GM12878 (cell line): ENCODE results near the gene MCOLN1. TPM values are rescaled to one million over a fixed set of nuclear protein-coding genes. Genes with fewer than 3 reads are reported as not detected.

Experiments used
- ATF2 ChIP-seq: IDR thresholded peaks from 2 replicates; pipeline ENCODE4 v1.6.1; 2012; ENCODE audit warnings: low read length, inconsistent platforms
- ATF3 ChIP-seq: IDR thresholded peaks from 2 replicates; pipeline ENCODE4 v1.6.1; 2011; ENCODE audit warnings: low read depth, mild to moderate bottlenecking, low read length, moderate library complexity, borderline replicate concordance; ENCODE audit errors: extremely low read depth
- CHD2 ChIP-seq: IDR thresholded peaks from 2 replicates; pipeline ENCODE4 v1.6.1; 2011; ENCODE audit warnings: low read depth, low read length, improper control_type of control experiment, borderline replicate concordance
- E4F1 ChIP-seq: fragments of 450-650 bp; IDR thresholded peaks from 2 replicates; pipeline ENCODE4 v1.6.1; 2018; ENCODE audit warnings: borderline replicate concordance, mild to moderate bottlenecking; ENCODE audit not compliant: partially characterized antibody
- GABPA ChIP-seq: IDR thresholded peaks from 2 replicates; pipeline ENCODE4 v1.6.1; 2014; ENCODE audit warnings: antibody characterized with exemption, low read depth, mild to moderate bottlenecking, inconsistent platforms
- JUNB ChIP-seq: IDR thresholded peaks from 2 replicates; pipeline ENCODE4 v1.6.1; 2016; ENCODE audit warnings: antibody characterized with exemption, mild to moderate bottlenecking
- MEF2B ChIP-seq: fragments of 450-650 bp; IDR thresholded peaks from 2 replicates; pipeline ENCODE4 v1.6.1; 2018; ENCODE audit warnings: mild to moderate bottlenecking, moderate library complexity; ENCODE audit not compliant: partially characterized antibody, poor library complexity, severe bottlenecking
- NFXL1 ChIP-seq: fragments of 450-650 bp; IDR thresholded peaks from 2 replicates; pipeline ENCODE4 v1.6.1; 2017; ENCODE audit warnings: antibody characterized with exemption, mild to moderate bottlenecking, borderline replicate concordance
- RUNX3 ChIP-seq: IDR thresholded peaks from 2 replicates; pipeline ENCODE4 v1.6.1; 2012; ENCODE audit warnings: low read length, inconsistent platforms
- SIX5 ChIP-seq: IDR thresholded peaks from 2 replicates; pipeline ENCODE4 v1.6.1; 2011; ENCODE audit warnings: mild to moderate bottlenecking, low read depth, low read length, moderate library complexity; ENCODE audit not compliant: severe bottlenecking
- SMAD5 ChIP-seq: IDR thresholded peaks from 2 replicates; pipeline ENCODE4 v1.6.1; 2016; ENCODE audit warnings: antibody characterized with exemption, low read depth
- SMARCA5 ChIP-seq: fragments of 450-650 bp; IDR thresholded peaks from 2 replicates; pipeline ENCODE4 v1.6.1; 2017; ENCODE audit warnings: mild to moderate bottlenecking
- TBL1XR1 ChIP-seq: IDR thresholded peaks from 2 replicates; pipeline ENCODE4 v1.6.1; 2012; ENCODE audit warnings: low read depth, low read length, improper control_type of control experiment
- YBX1 ChIP-seq: fragments of 450-650 bp; IDR thresholded peaks from 2 replicates; pipeline ENCODE4 v1.6.1; 2016; ENCODE audit warnings: antibody characterized with exemption
- polyA plus RNA-seq, 11 experiments: library from polyadenylated mRNA; depleted of rRNA in 4 of 11; unstranded in 6 of 11; stranded (reverse) in 5 of 11; fragments of >200 nt; fragmentation: Nextera tagmentation in 4 of 11; fragmentation: Illumina TruSeq in 1 of 11; extraction: Ambion mirVana in 4 of 11; extraction: Trizol in 1 of 11; gene quantifications; 1 replicate in 1 of 11; 2 replicates in 10 of 11; pipeline versions ENCODE4 v1.2.1 to v1.2.3, GENCODE V29; 2011 to 2016; ENCODE audit warnings: inconsistent platforms in 2 of 11, missing spikeins in 2 of 11, low read depth in 1 of 11
- total RNA-seq, 4 experiments: library from RNA; depleted of rRNA in 3 of 4; stranded (reverse); fragments of >200 nt in 3 of 4; fragmentation: Illumina TruSeq in 1 of 4; extraction: Trizol in 1 of 4; gene quantifications; 2 replicates each; pipeline versions ENCODE4 v1.2.1 to v1.2.3, GENCODE V29; 2013 to 2021

The MCOLN1 gene
- total and polyA plus RNA-seq, 10 of the 15 experiments (the other 5 are each of a cell fraction or from before 2014, with no cell fraction given), result 0.42 to 15.6 (median 4.9) TPM

GRCh38 chr19:7522072-7522922 lies at the start of gene MCOLN1 (continued):
- TF ChIP-seq ATF2 (no peak), TBL1XR1 (peak; percentile 68; the same call in 1 of the 2 replicates), ATF3 (peak; percentile 100), NFXL1 (no peak), MEF2B (peak; percentile 70), YBX1 (no peak), SIX5 (peak; percentile 34), SMAD5 (no peak), SMARCA5 (no peak), GABPA (no peak), CHD2 (peak; percentile 97), JUNB (no peak), RUNX3 (peak; percentile 61), E4F1 (peak; percentile 82)
- TF ChIP-seq, all 136 proteins: peak for 70
